NCI-H146 treated with DMSO at 0.1 percent for 48 hours (cell line): ENCODE data around the gene PGC.

Experiments used
- DNase-seq: peaks from one replicate; lab custom pipeline; 2025; ENCODE audit not compliant: unreplicated experiment; lab: John Stamatoyannopoulos, UW

Gene PGC

GRCh38 chr6:41750374-41750773, 3.2 kb upstream of the PGC start:
- no peak for DNase-seq

- no peak for DNase-seq
Observed at GRCh38 chr6:41748542-41748941, 1.3 kb upstream of the PGC start.

DNA sequence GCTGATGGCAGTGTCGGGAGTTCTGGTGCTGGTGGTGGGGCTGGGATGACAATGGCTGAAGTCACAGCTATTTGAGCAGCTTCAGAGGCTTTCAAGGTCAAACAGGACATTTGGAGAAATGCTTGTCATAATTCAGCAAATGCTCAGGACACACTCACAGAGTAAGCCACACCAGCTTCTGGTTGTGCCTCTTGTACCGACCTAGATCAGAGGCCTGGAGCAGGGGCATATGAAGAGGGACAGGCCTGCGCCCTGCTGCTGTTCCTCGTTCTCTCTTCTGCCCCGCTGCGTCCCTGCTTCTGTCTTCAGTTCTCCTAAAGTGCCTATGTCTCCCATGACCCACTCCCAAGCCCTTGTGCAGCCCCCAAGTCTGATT, 893 bp upstream of the PGC start:
- no peak for DNase-seq

GRCh38 chr6:41746107-41746506, 1.1 kb downstream of the PGC start:
- DNase-seq = no peak

DNA sequence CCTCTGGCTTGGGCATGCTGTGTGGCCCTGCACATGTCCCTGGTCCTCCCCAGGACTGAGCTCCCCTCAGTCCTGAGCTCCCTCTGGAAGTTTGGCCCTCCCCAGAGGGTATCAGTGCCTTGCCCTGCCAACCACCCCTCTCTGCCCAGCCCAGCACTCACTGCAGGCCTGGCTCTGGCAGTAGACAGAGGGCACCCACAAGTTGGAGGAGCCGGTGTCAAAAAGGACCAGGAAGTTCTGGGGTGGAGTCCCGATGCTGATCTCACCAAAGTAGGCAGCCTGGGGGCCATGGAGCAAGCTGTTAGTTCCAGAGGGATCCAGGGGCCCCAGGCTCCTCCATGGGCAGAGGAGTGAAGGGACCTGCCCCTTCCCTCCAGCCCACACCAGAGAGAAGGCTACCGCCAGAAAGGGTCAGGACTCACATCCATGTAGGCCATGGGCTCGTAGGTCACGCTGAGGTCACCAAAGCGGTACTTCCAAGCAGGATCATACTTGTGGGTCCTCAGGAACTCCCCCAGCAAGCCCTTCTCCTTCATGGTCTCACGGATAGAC, 2.9 kb downstream of the PGC start:
- DNase-seq = no peak

GRCh38 chr6:41743406-41744235, 3.6 kb downstream of the PGC start:
- no peak for DNase-seq

- no peak for DNase-seq
Observed at GRCh38 chr6:41741625-41742490, 5.3 kb downstream of the PGC start.

- no peak for DNase-seq
Observed at GRCh38 chr6:41740366-41741162, 6.6 kb downstream of the PGC start.

DNA sequence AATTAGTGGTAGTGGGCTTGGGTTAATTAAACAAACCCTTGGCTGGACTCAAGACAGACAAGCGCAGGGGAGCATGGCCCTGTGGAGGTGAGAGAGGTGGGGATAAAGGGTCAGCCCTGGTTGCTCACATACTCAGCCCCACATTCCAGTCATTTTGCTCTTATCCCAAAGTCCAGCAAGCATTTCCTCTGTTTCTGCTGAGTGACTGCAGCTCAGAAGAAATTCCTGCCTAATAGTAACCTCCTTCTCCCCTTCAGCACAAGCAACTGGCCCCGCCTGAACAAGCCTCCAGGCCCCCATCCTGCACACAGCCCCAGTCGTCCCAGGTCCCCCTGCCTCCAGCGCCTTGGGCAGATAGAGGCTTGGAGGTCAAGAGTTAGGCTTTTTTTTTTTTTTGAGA, 8.2 kb downstream of the PGC start:
- DNase-seq = no peak

- DNase-seq = no peak
Observed at GRCh38 chr6:41737591-41738130, 9.5 kb downstream of the PGC start.

- DNase-seq = no peak
Observed at GRCh38 chr6:41736800-41737555, 10.2 kb downstream of the PGC start.

DNA sequence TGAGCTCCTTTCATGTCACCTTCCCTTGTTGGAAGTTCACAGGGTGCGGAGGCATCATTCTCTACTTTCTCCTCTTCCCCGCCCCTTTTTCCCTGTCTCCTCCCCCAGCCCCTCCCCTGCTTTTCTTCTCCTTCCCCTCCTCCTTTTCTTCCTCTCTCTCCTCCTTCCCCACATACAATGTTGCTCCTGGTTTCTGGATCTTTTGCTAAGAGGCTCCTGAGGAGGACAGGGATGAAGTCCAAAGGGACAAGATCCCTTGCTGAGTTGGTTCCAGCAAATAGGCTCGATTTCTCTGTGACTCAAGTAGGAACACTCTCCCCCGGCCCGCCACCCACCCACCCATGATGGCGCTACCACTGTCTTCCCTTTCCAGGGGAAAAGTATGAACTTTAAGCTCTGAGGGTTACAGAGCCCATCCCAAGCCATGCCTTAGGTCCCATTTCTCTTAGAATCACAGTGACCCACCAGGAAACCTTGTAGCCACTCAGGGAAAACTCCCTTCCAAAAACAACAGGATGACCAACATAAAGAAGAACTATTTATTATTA, 10.9 kb downstream of the PGC start:
- no peak for DNase-seq

GRCh38 chr6:41735427-41736185, 11.6 kb downstream of the PGC start, which contains the start of gene TFEB:
TFEB (minus strand) TSS chr6:41735608; CDS start chr6:41691213, 44,395 bp downstream.
- DNase-seq = peak; percentile 88

GRCh38 chr6:41734666-41735426, 12.4 kb downstream of the PGC start:
- peak; percentile 90 for DNase-seq

DNA sequence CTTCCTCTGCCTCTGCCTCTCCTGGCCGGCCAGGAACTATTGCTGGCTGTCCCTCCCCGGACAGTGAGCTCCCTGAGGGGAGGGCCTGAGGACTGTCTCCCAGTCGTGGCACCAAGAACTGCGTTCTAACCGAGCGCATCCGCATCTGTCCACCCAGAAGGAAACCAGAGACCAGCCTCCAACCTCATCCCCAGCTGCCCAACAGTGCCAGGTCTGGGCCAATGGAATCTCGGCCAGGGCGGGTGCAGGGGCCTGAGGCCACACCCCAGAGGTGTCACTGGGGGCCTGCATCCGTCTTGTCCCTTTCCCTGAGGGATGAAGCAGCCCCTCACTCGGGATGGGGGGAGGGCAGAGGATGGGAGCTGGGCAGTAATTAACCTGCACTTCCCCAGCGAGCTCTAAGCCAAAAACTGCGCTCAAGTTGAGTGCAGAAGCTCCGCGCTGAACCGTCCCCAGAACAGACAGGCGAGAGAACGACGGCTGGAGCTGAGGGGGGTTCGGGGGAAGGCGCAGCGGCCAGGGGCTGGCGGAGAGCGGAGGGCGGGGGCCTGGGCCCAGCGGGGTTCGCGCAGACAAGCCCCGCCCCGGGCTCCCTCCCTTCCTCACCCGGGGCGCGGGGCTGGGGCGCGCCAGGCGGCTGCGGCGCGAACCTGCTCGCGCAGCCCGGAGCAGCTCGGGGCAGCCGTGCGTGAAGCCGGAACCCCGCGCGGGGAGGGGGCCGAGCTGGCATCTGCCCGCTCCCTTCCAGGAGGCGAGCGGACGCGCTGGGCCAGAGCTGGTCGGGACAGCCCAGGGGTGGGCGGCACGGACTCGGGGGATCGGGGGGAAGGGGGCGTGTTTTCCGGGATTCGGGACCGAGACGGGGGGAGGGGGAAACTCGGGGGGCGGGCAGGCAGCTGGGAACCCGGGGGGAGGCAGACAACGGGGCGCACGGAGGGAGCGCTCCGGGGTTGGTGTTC, 13.2 kb downstream of the PGC start:
- peak; percentile 94 for DNase-seq

DNA sequence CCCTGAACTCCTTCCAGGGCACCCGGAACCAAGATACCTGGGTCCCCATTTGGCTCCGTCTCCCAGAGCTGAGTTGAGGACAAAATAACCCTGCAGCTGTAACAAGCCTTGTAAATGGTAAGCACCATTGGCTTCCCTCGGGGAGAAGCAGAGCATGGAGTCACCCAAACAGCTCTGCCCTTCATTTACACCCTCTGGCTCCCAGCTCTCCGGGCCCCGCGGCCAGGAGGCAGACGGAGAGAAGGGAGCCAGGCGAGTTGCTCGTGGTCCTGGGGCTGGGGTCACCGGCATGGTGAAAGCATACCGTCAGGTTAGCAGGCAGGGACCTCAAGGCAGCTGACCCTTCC, 13.9 kb downstream of the PGC start:
- no peak for DNase-seq
